Fibroblast of mammary gland (primary cell): ENCODE results near the gene DDX51.
"Not testable (repeated sequence)": the region's sequence is repeated elsewhere in the genome, so short reads cannot be mapped to it uniquely, and the experiment has no call there.

Experiments used
- DNase-seq: peaks from one replicate; pipeline ENCODE4 v3.0.0-alpha.2; 2010; ENCODE audit warnings: low read depth
- H3K4me3 ChIP-seq: 2 replicates; pipeline ENCODE4 v1.5.1; 2011; ENCODE audit warnings: low read depth, mild to moderate bottlenecking, low read length, moderate library complexity; ENCODE audit not compliant: control insufficient read depth
- TF ChIP-seq, protein P1 (sequence below): conservative IDR thresholded peaks from 2 replicates; pipeline ENCODE4 v1.5.1; 2011; ENCODE audit warnings: low read depth, low read length, inconsistent platforms; ENCODE audit not compliant: control insufficient read depth, insufficient read depth

Gene DDX51

GRCh38 chr12:132152411-132152821, 8.3 kb upstream of the DDX51 start:
- H3K4me3 ChIP-seq = no peak overlapping the region
- TF ChIP-seq, protein P1, sequence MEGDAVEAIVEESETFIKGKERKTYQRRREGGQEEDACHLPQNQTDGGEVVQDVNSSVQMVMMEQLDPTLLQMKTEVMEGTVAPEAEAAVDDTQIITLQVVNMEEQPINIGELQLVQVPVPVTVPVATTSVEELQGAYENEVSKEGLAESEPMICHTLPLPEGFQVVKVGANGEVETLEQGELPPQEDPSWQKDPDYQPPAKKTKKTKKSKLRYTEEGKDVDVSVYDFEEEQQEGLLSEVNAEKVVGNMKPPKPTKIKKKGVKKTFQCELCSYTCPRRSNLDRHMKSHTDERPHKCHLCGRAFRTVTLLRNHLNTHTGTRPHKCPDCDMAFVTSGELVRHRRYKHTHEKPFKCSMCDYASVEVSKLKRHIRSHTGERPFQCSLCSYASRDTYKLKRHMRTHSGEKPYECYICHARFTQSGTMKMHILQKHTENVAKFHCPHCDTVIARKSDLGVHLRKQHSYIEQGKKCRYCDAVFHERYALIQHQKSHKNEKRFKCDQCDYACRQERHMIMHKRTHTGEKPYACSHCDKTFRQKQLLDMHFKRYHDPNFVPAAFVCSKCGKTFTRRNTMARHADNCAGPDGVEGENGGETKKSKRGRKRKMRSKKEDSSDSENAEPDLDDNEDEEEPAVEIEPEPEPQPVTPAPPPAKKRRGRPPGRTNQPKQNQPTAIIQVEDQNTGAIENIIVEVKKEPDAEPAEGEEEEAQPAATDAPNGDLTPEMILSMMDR = no peak
- DNase-seq = no peak

DNA sequence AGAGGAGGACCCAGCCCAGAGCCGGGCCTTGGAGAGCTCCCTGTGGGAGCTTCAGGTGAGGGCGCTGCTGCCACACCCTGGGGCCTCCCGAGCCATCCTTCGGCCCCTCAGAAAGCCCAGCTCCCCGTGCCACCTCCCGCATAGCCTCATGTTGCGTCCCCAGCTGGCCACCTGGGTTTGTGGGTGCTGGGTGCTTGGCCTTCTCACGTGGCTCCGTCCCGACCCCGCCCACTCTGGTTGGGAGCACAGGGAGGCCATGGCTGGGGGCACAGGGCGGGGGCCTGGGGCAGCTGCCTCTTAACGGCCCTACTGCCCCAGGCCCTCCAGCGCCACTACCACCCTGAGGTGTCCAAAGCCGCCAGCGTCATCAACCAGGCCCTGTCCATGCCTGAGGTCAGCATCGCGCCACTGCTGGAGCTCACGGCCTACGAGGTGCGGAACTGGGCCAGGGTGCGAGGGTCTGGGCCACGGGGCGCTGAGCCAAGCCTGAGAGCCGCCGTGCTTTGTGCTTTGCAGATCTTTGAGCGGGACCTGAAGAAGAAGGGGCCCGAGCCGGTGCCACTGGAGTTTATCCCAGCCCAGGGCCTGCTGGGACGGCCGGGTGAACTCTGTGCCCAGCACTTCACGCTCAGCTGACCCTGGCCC, 7.8 kb upstream of the DDX51 start:
- TF ChIP-seq, protein P1 = no peak
- no peak overlapping the region for H3K4me3 ChIP-seq
- no peak for DNase-seq

DNA sequence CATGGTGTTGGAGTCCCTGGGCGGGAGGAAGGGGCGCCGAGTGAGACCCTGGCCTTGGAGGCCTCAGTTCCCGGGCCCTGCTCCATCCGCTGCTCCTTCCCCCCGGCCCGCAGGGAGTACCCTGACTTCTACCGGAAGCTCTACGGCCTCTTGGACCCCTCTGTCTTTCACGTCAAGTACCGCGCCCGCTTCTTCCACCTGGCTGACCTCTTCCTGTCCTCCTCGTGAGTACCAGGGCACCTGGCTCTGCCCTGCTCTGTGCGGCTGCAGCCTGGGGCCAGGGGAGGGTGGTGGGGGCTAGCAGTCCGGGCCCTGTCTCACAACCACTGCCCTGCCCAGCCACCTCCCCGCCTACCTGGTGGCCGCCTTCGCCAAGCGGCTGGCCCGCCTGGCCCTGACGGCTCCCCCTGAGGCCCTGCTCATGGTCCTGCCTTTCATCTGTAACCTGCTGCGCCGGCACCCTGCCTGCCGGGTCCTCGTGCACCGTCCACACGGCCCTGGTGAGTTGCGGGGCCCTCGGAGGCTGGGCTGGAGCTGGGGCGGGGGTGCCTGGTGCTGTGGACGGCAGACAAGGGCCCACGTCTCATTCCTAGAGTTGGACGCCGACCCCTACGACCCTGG, 7.1 kb upstream of the DDX51 start:
- no peak for DNase-seq
- TF ChIP-seq, protein P1 = no peak
- no peak overlapping the region for H3K4me3 ChIP-seq

DNA sequence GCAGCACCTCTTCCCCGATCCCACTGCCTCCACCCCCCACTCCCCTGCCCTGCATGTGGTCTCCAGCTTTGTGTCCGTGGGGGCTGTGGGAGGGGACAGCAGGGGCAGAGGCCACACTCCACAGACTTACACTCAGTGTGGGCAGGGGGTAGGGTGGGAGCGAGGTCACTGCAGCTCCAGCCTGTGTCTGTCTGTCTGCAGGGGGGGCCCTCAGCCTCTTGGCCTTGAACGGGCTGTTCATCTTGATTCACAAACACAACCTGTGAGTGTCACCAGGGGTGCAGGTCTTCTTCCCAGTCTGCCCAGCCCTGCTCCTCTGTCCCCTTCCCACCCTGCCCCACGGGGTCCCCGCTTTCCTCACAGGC, 6.6 kb upstream of the DDX51 start:
- TF ChIP-seq, protein P1 = no peak
- no peak overlapping the region for H3K4me3 ChIP-seq
- DNase-seq = no peak

DNA sequence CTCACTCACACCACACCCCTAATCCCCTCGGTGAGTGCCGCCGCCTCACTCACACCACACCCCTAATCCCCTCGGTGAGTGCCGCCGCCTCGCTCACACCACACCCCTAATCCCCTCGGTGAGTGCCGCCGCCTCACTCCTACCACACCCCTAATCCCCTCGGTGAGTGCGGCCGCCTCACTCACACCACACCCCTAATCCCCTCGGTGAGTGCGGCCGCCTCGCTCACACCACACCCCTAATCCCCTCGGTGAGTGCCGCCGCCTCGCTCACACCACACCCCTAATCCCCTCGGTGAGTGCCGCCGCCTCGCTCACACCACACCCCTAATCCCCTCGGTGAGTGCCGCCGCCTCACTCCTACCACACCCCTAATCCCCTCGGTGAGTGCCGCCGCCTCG, 5.4 kb upstream of the DDX51 start:
- DNase-seq, H3K4me3 ChIP-seq: not testable (repeated sequence)

DNA sequence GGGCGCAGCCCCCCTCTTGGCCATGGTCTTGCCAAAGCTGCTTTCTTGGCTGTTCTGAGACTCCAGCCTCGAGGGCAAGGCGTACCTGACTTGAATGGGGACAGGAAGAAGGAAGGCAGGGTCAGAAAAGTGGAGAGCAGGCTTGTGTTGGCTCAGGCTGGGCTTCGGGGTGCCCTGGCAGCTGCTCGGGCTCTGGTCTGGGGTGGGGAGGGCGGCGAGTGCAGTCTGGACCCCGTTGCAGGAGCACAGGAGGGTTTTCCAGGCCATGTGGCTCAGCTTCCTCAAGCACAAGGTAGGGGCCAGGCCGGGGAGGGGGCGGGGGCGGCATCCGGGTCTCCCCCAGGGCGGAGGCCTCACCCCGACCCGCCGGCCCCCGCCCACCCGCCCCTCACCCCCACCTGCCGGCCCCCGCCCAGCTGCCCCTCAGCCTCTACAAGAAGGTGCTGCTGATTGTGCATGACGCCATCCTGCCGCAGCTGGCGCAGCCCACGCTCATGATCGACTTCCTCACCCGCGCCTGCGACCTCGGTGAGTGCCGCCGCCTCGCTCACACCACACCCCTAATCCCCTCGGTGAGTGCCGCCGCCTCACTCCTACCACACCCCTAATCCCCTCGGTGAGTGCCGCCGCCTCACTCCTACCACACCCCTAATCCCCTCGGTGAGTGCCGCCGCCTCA, 4.4 kb upstream of the DDX51 start:
- TF ChIP-seq, protein P1 = no peak
- no peak overlapping the region for H3K4me3 ChIP-seq
- no peak for DNase-seq

DNA sequence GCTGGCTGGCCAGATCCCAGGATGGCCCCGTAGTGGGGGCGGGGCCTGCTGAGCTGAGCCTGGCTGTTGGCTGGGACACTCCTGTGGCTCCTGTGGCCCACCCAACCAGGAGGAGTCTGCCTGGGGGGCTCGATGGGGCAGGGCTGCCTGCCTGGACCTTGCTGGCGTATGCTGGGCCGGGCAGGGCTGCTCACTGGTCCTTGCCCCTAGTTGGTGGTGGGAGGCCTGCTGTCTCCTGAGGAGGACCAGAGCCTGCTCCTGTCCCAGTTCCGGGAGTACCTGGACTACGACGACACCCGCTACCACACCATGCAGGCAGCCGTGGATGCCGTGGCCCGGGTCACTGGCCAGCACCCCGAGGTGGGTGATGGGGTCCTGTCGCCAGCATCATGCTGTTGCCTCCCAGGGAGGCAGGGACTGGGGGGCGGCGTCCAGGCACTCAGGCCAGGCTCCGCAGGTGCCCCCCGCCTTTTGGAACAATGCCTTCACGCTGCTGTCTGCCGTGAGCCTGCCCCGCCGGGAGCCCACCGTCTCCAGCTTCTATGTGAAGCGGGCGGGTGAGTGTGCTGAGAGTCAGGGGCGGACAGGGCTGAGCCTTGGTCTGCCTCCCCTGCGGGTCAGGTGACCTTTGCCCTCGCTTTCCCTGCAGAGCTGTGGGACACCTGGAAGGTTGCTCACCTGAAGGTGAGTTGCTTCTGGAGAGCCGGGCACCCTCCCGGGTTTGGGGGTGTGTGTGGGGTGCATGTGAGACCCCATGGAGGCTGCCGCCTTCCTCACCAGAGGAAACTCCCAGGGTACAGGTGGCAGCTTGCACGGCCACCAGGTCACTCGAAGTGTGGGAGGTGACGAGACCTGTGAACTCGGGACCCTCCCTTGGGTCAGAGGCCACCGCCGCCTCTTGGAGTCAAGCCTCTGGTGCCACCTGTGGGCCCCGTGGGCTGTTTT, 3.6 kb upstream of the DDX51 start:
- no peak for DNase-seq
- TF ChIP-seq, protein P1 = no peak
- H3K4me3 ChIP-seq = no peak overlapping the region
